Stomach smooth muscle (tissue), 2 donors: ENCODE measurements around the gene CTNND2.

ENCODE experiments used
- H3K27ac ChIP-seq: one replicate; pipeline ENCODE4 v1.7.0; 2013; ENCODE audit warnings: mild to moderate bottlenecking, low read length, inconsistent platforms
- H3K27me3 ChIP-seq, 2 donors: one replicate each; pipeline ENCODE4 v1.7.0; 2013; ENCODE audit warnings: low read length in 2 of 2; ENCODE audit not compliant: insufficient read depth in 2 of 2, control insufficient read depth in 1 of 2
- H3K36me3 ChIP-seq, 2 donors: one replicate each; pipeline ENCODE4 v1.7.0; 2013; ENCODE audit warnings: low read length in 2 of 2; ENCODE audit not compliant: control insufficient read depth in 2 of 2, insufficient read depth in 2 of 2
- H3K4me1 ChIP-seq: one replicate; pipeline ENCODE4 v1.7.0; 2013; ENCODE audit warnings: low read length; ENCODE audit not compliant: control insufficient read depth, insufficient read depth
- H3K4me3 ChIP-seq, 2 donors: one replicate each; pipeline ENCODE4 v1.7.0; 2013; ENCODE audit warnings: low read length in 2 of 2
- H3K9ac ChIP-seq, 2 donors: one replicate each; pipeline ENCODE4 v1.7.0; 2013; ENCODE audit warnings: low read length in 2 of 2, mild to moderate bottlenecking in 1 of 2
- H3K9me3 ChIP-seq, 2 donors: one replicate each; pipeline ENCODE4 v1.7.0; 2013; ENCODE audit warnings: low read length in 2 of 2; ENCODE audit not compliant: control insufficient read depth in 2 of 2
- donor health status: healthy.
- donor health status: Pancreatic carcinoma.

Gene CTNND2

GRCh38 chr5:11310158-11310557 is 594.1 kb downstream of the CTNND2 start:
- Histone ChIP-seq H3K9ac (no peak overlapping the region), H3K4me1 (no peaks in the 10 kb centered on the region)

GRCh38 chr5:11306365-11306764 is 597.9 kb downstream of the CTNND2 start:
- Histone ChIP-seq H3K4me3 (no peak overlapping the region), H3K9ac (no peak overlapping the region), H3K36me3 (no peaks in the 10 kb centered on the region), H3K27me3 (no peaks in the 10 kb centered on the region), H3K4me1 (no peaks in the 10 kb centered on the region), H3K27ac (no peak overlapping the region), H3K9me3 (no peaks in the 10 kb centered on the region)

More at GRCh38 chr5:11310158-11310557, 594.1 kb downstream of the CTNND2 start:
- Histone ChIP-seq H3K27ac (no peak overlapping the region), H3K9me3 (no peaks in the 10 kb centered on the region), H3K27me3 (no peaks in the 10 kb centered on the region), H3K36me3 (no peaks in the 10 kb centered on the region), H3K4me3 (no peak overlapping the region)

GRCh38 chr5:11305245-11305644 is 599.0 kb downstream of the CTNND2 start:
- Histone ChIP-seq H3K27me3 (no peaks in the 10 kb centered on the region), H3K9ac (no peak overlapping the region), H3K4me1 (no peaks in the 10 kb centered on the region), H3K27ac (no peak overlapping the region), H3K4me3 (no peak overlapping the region), H3K9me3 (no peaks in the 10 kb centered on the region), H3K36me3 (no peaks in the 10 kb centered on the region)

GRCh38 chr5:11304641-11305040 is 599.6 kb downstream of the CTNND2 start:
- no peak overlapping the region for H3K27ac ChIP-seq
- H3K4me3 ChIP-seq = no peak overlapping the region
- no peaks in the 10 kb centered on the region for H3K9me3 ChIP-seq
- no peaks in the 10 kb centered on the region for H3K4me1 ChIP-seq
- H3K27me3 ChIP-seq = no peaks in the 10 kb centered on the region
- no peak overlapping the region for H3K9ac ChIP-seq
- H3K36me3 ChIP-seq = no peaks in the 10 kb centered on the region

- Histone ChIP-seq H3K27ac (no peak overlapping the region), H3K4me3 (no peak overlapping the region), H3K4me1 (no peaks in the 10 kb centered on the region), H3K9me3 (no peaks in the 10 kb centered on the region), H3K9ac (no peak overlapping the region), H3K27me3 (no peaks in the 10 kb centered on the region), H3K36me3 (no peaks in the 10 kb centered on the region)
Observed at GRCh38 chr5:11302663-11303062, 601.6 kb downstream of the CTNND2 start.

GRCh38 chr5:11301171-11301570 is 603.1 kb downstream of the CTNND2 start:
- Histone ChIP-seq H3K36me3 (no peaks in the 10 kb centered on the region), H3K9me3 (no peaks in the 10 kb centered on the region), H3K27me3 (no peaks in the 10 kb centered on the region), H3K27ac (no peak overlapping the region), H3K4me3 (no peak overlapping the region), H3K4me1 (no peaks in the 10 kb centered on the region), H3K9ac (no peak overlapping the region)

- Histone ChIP-seq H3K27me3 (no peaks in the 10 kb centered on the region), H3K9me3 (no peaks in the 10 kb centered on the region), H3K9ac (no peak overlapping the region), H3K4me1 (no peaks in the 10 kb centered on the region), H3K4me3 (no peak overlapping the region), H3K36me3 (no peaks in the 10 kb centered on the region), H3K27ac (no peak overlapping the region)
Observed at GRCh38 chr5:11300736-11301135, 603.5 kb downstream of the CTNND2 start.

- Histone ChIP-seq H3K36me3 (no peaks in the 10 kb centered on the region), H3K9ac (no peak overlapping the region), H3K4me3 (no peak overlapping the region), H3K4me1 (no peaks in the 10 kb centered on the region), H3K27me3 (no peaks in the 10 kb centered on the region), H3K9me3 (no peaks in the 10 kb centered on the region), H3K27ac (no peak overlapping the region)
Observed at GRCh38 chr5:11298877-11299276, 605.4 kb downstream of the CTNND2 start.

GRCh38 chr5:11293523-11293922 is 610.7 kb downstream of the CTNND2 start:
- no peak overlapping the region for H3K4me3 ChIP-seq
- no peaks in the 10 kb centered on the region for H3K27me3 ChIP-seq
- no peak overlapping the region for H3K9ac ChIP-seq

GRCh38 chr5:11292648-11293356 is 611.4 kb downstream of the CTNND2 start:
- Histone ChIP-seq H3K9ac (no peak overlapping the region), H3K4me3 (no peak overlapping the region), H3K27ac (no peak overlapping the region), H3K9me3 (no peaks in the 10 kb centered on the region), H3K36me3 (no peaks in the 10 kb centered on the region), H3K4me1 (no peaks in the 10 kb centered on the region), H3K27me3 (no peaks in the 10 kb centered on the region)

More at GRCh38 chr5:11293523-11293922, 610.7 kb downstream of the CTNND2 start:
- H3K27ac ChIP-seq = no peak overlapping the region
- no peaks in the 10 kb centered on the region for H3K36me3 ChIP-seq
- no peaks in the 10 kb centered on the region for H3K4me1 ChIP-seq
- no peaks in the 10 kb centered on the region for H3K9me3 ChIP-seq

- H3K9me3 ChIP-seq = no peaks in the 10 kb centered on the region
- no peaks in the 10 kb centered on the region for H3K27me3 ChIP-seq
- no peak overlapping the region for H3K4me3 ChIP-seq
- no peaks in the 10 kb centered on the region for H3K36me3 ChIP-seq
- no peak overlapping the region for H3K27ac ChIP-seq
- H3K9ac ChIP-seq = no peak overlapping the region
- no peaks in the 10 kb centered on the region for H3K4me1 ChIP-seq
Observed at GRCh38 chr5:11289733-11290132, 614.5 kb downstream of the CTNND2 start.
